CD4-positive, alpha-beta T cell treated with Interleukin-12 subunit alpha and Interleukin-12 subunit beta, for 1 hour (primary cell): ENCODE measurements around the gene MGAM2.
"Not testable (repeated sequence)": the region's sequence is repeated elsewhere in the genome, so short reads cannot be mapped to it uniquely, and the experiment has no call there.

ENCODE experiments used
- DNase-seq: peaks from one replicate; pipeline ENCODE4 v3.0.0-alpha.2; 2020

The MGAM2 gene

GRCh38 chr7:142111499-142111898 lies at the start of gene MGAM2:
Gene MGAM2 (plus strand): TSS chr7:142111718. CDS start chr7:142116874, 5,156 bp downstream.
- no peak for DNase-seq

- no peak for DNase-seq
Measured at GRCh38 chr7:142063551-142064442, 47.7 kb upstream of the MGAM2 start.

- no peak for DNase-seq
Measured at GRCh38 chr7:142066536-142066935, 45.0 kb upstream of the MGAM2 start.

- no peak for DNase-seq
Measured at GRCh38 chr7:142077762-142078161, 33.8 kb upstream of the MGAM2 start.

- DNase-seq, result no peak
Measured at GRCh38 chr7:142083605-142084004, 27.9 kb upstream of the MGAM2 start.

- no peak for DNase-seq
Measured at GRCh38 chr7:142085428-142085827, 26.1 kb upstream of the MGAM2 start.

- DNase-seq, result no peak
Measured at GRCh38 chr7:142088022-142088714, 23.4 kb upstream of the MGAM2 start.

- DNase-seq, result no peak
Measured at GRCh38 chr7:142089035-142089434, 22.5 kb upstream of the MGAM2 start.

GRCh38 chr7:142091961-142092360 lies 19.6 kb upstream of the MGAM2 start:
- no peak for DNase-seq

GRCh38 chr7:142094861-142095260 lies 16.7 kb upstream of the MGAM2 start:
- DNase-seq, result no peak

- DNase-seq, result no peak
Measured at GRCh38 chr7:142097571-142097970, 13.9 kb upstream of the MGAM2 start.

- DNase-seq, result no peak
Measured at GRCh38 chr7:142098004-142098403, 13.5 kb upstream of the MGAM2 start.

GRCh38 chr7:142099347-142099746 lies 12.2 kb upstream of the MGAM2 start:
- DNase-seq, result not testable (repeated sequence)

- DNase-seq, result no peak
Measured at GRCh38 chr7:142100634-142101033, 10.9 kb upstream of the MGAM2 start.

GRCh38 chr7:142101794-142102193 lies 9.7 kb upstream of the MGAM2 start:
- not testable (repeated sequence) for DNase-seq

- no peak for DNase-seq
Measured at GRCh38 chr7:142104550-142105527, 6.7 kb upstream of the MGAM2 start.

GRCh38 chr7:142108728-142109505 lies 2.6 kb upstream of the MGAM2 start:
- DNase-seq, result no peak

- DNase-seq, result no peak
Measured at GRCh38 chr7:142110098-142110497, 1.4 kb upstream of the MGAM2 start.

- no peak for DNase-seq
Measured at GRCh38 chr7:142110638-142111037, 880 bp upstream of the MGAM2 start.

GRCh38 chr7:142112086-142112485 lies 568 bp downstream of the MGAM2 start:
- DNase-seq, result no peak

GRCh38 chr7:142114207-142114606 lies 2.7 kb downstream of the MGAM2 start:
- no peak for DNase-seq

- DNase-seq, result no peak
Measured at GRCh38 chr7:142120524-142120923, 9.0 kb downstream of the MGAM2 start.
